ENCODE measurements around the gene SLC35E3. TPM values are rescaled to one million over a fixed set of nuclear protein-coding genes. Genes with fewer than 3 reads are reported as not detected.
"Not testable (repeated sequence)": the region's sequence is repeated elsewhere in the genome, so short reads cannot be mapped to it uniquely, and the experiment has no call there.

SLC35E3 gene
- total RNA-seq, 1 donor from 2014 or later: 9.4 TPM

- Mint-ChIP-seq H3K36me3 (ENCODE audit: low read depth) (no peaks in the 10 kb centered on the region), H3K27me3 (ENCODE audit: low read depth) (no peaks in the 10 kb centered on the region), H3K4me1 (ENCODE audit: low read depth) (peaks cover 9% of the 10 kb centered on the region), H3K27ac (no peak overlapping the region), H3K4me3 (ENCODE audit: low read depth) (no peak overlapping the region), H3K9me3 (no peaks in the 10 kb centered on the region)
- intact Hi-C loops (cut with micrococcal nuclease): no loop called here
- DNase-seq (ENCODE audit: low spot score): no peak
These were observed 44.9 kb downstream of the SLC35E3 start for GRCh38 chr12:68790952-68791234.

- Mint-ChIP-seq H3K27me3 (ENCODE audit: low read depth) (no peaks in the 10 kb centered on the region), H3K4me3 (ENCODE audit: low read depth) (no peak overlapping the region), H3K36me3 (ENCODE audit: low read depth) (no peaks in the 10 kb centered on the region), H3K27ac (no peak overlapping the region), H3K9me3 (no peaks in the 10 kb centered on the region), H3K4me1 (ENCODE audit: low read depth) (peaks cover 9% of the 10 kb centered on the region)
- no peak for DNase-seq (ENCODE audit: low spot score)
- intact Hi-C loops (cut with micrococcal nuclease): no loop called here
These were observed 46.0 kb downstream of the SLC35E3 start for GRCh38 chr12:68791897-68792481.

GRCh38 chr12:68792952-68793351, 47.0 kb downstream of the SLC35E3 start:
- intact Hi-C loops (cut with micrococcal nuclease): no loop called here
- Mint-ChIP-seq H3K36me3 (ENCODE audit: low read depth) (no peaks in the 10 kb centered on the region), H3K4me3 (ENCODE audit: low read depth) (no peak overlapping the region)

GRCh38 chr12:68793436-68793835, 47.5 kb downstream of the SLC35E3 start:
- Mint-ChIP-seq H3K4me1 (ENCODE audit: low read depth) (peaks cover 5% of the 10 kb centered on the region), H3K9me3 (no peaks in the 10 kb centered on the region), H3K27ac (no peak overlapping the region), H3K4me3 (ENCODE audit: low read depth) (no peak overlapping the region), H3K27me3 (ENCODE audit: low read depth) (no peaks in the 10 kb centered on the region), H3K36me3 (ENCODE audit: low read depth) (no peaks in the 10 kb centered on the region)
- intact Hi-C loops (cut with micrococcal nuclease): no loop called here
- DNase-seq (ENCODE audit: low spot score): no peak

More at GRCh38 chr12:68792952-68793351, 47.0 kb downstream of the SLC35E3 start:
- DNase-seq (ENCODE audit: low spot score): no peak
- H3K27me3 Mint-ChIP-seq (ENCODE audit: low read depth): no peaks in the 10 kb centered on the region
- no peaks in the 10 kb centered on the region for H3K9me3 Mint-ChIP-seq
- no peak overlapping the region for H3K27ac Mint-ChIP-seq
- peaks cover 5% of the 10 kb centered on the region for H3K4me1 Mint-ChIP-seq (ENCODE audit: low read depth)

- Mint-ChIP-seq H3K36me3 (ENCODE audit: low read depth) (no peaks in the 10 kb centered on the region), H3K27ac (no peak overlapping the region), H3K4me3 (ENCODE audit: low read depth) (no peak overlapping the region), H3K27me3 (ENCODE audit: low read depth) (no peaks in the 10 kb centered on the region), H3K9me3 (no peaks in the 10 kb centered on the region), H3K4me1 (ENCODE audit: low read depth) (peaks cover 5% of the 10 kb centered on the region)
- no peak for DNase-seq (ENCODE audit: low spot score)
- intact Hi-C loops (cut with micrococcal nuclease): no loop called here
These were observed 48.1 kb downstream of the SLC35E3 start for GRCh38 chr12:68793975-68794652.

- no peak for DNase-seq (ENCODE audit: low spot score)
- no peaks in the 10 kb centered on the region for H3K27me3 Mint-ChIP-seq (ENCODE audit: low read depth)
- intact Hi-C loops (cut with micrococcal nuclease): no loop called here
- no peaks in the 10 kb centered on the region for H3K36me3 Mint-ChIP-seq (ENCODE audit: low read depth)
- H3K27ac Mint-ChIP-seq: no peak overlapping the region
- peaks cover 5% of the 10 kb centered on the region for H3K4me1 Mint-ChIP-seq (ENCODE audit: low read depth)
- H3K4me3 Mint-ChIP-seq (ENCODE audit: low read depth): no peak overlapping the region
- no peaks in the 10 kb centered on the region for H3K9me3 Mint-ChIP-seq
These were observed 48.8 kb downstream of the SLC35E3 start for GRCh38 chr12:68794653-68795251.

- no peaks in the 10 kb centered on the region for H3K27me3 Mint-ChIP-seq (ENCODE audit: low read depth)
- H3K9me3 Mint-ChIP-seq: no peaks in the 10 kb centered on the region
- H3K27ac Mint-ChIP-seq: no peak overlapping the region
- H3K4me1 Mint-ChIP-seq (ENCODE audit: low read depth): peaks cover 5% of the 10 kb centered on the region
- H3K36me3 Mint-ChIP-seq (ENCODE audit: low read depth): no peaks in the 10 kb centered on the region
- DNase-seq (ENCODE audit: low spot score): no peak
- intact Hi-C loops (cut with micrococcal nuclease): no loop called here
- H3K4me3 Mint-ChIP-seq (ENCODE audit: low read depth): no peak overlapping the region
These were observed 50.4 kb downstream of the SLC35E3 start for GRCh38 chr12:68796399-68796798.

- no peaks in the 10 kb centered on the region for H3K27me3 Mint-ChIP-seq (ENCODE audit: low read depth)
- H3K36me3 Mint-ChIP-seq (ENCODE audit: low read depth): no peaks in the 10 kb centered on the region
- H3K4me3 Mint-ChIP-seq (ENCODE audit: low read depth): no peak overlapping the region
- intact Hi-C loops (cut with micrococcal nuclease): no loop called here
- H3K27ac Mint-ChIP-seq: no peak overlapping the region
- no peaks in the 10 kb centered on the region for H3K9me3 Mint-ChIP-seq
- DNase-seq (ENCODE audit: low spot score): no peak
- peaks cover 4% of the 10 kb centered on the region for H3K4me1 Mint-ChIP-seq (ENCODE audit: low read depth)
These were observed 52.9 kb downstream of the SLC35E3 start for GRCh38 chr12:68798882-68799234.

GRCh38 chr12:68800294-68800693, 54.3 kb downstream of the SLC35E3 start:
- H3K27me3 Mint-ChIP-seq (ENCODE audit: low read depth): no peaks in the 10 kb centered on the region
- no peak overlapping the region for H3K27ac Mint-ChIP-seq
- DNase-seq (ENCODE audit: low spot score): no peak
- intact Hi-C loops (cut with micrococcal nuclease): loop anchor here (10.0 kb wide), 1 partner anchor 465 kb away; the partner anchor contains the start of gene MDM1
- no peaks in the 10 kb centered on the region for H3K36me3 Mint-ChIP-seq (ENCODE audit: low read depth)
- H3K4me1 Mint-ChIP-seq (ENCODE audit: low read depth): peaks cover 4% of the 10 kb centered on the region
- H3K9me3 Mint-ChIP-seq: no peaks in the 10 kb centered on the region
- H3K4me3 Mint-ChIP-seq (ENCODE audit: low read depth): no peak overlapping the region

GRCh38 chr12:68801124-68801523, 55.1 kb downstream of the SLC35E3 start:
- H3K9me3 Mint-ChIP-seq; DNase-seq (ENCODE audit: low spot score); H3K4me3 Mint-ChIP-seq (ENCODE audit: low read depth); H3K27me3 Mint-ChIP-seq (ENCODE audit: low read depth); H3K36me3 Mint-ChIP-seq (ENCODE audit: low read depth); H3K4me1 Mint-ChIP-seq (ENCODE audit: low read depth); H3K27ac Mint-ChIP-seq: not testable (repeated sequence)
- intact Hi-C loops (cut with micrococcal nuclease): loop anchor here (10.0 kb wide), 1 partner anchor 466 kb away; the partner anchor contains the start of gene MDM1

GRCh38 chr12:68802372-68802745, 56.4 kb downstream of the SLC35E3 start:
- H3K9me3 Mint-ChIP-seq; H3K27me3 Mint-ChIP-seq (ENCODE audit: low read depth); H3K4me3 Mint-ChIP-seq (ENCODE audit: low read depth); H3K27ac Mint-ChIP-seq; H3K36me3 Mint-ChIP-seq (ENCODE audit: low read depth); DNase-seq (ENCODE audit: low spot score): not testable (repeated sequence)
- intact Hi-C loops (cut with micrococcal nuclease): loop anchor here (10.0 kb wide), 1 partner anchor 468 kb away; the partner anchor contains the start of gene MDM1
- peaks cover 12% of the 10 kb centered on the region for H3K4me1 Mint-ChIP-seq (ENCODE audit: low read depth)

GRCh38 chr12:68802911-68803651, 57.1 kb downstream of the SLC35E3 start:
- H3K27me3 Mint-ChIP-seq (ENCODE audit: low read depth); H3K4me3 Mint-ChIP-seq (ENCODE audit: low read depth); H3K36me3 Mint-ChIP-seq (ENCODE audit: low read depth); H3K9me3 Mint-ChIP-seq; DNase-seq (ENCODE audit: low spot score); H3K27ac Mint-ChIP-seq: not testable (repeated sequence)
- H3K4me1 Mint-ChIP-seq (ENCODE audit: low read depth): peaks cover 13% of the 10 kb centered on the region
- intact Hi-C loops (cut with micrococcal nuclease): loop anchor here (10.0 kb wide), 1 partner anchor 468 kb away; the partner anchor contains the start of gene MDM1

Measured in activated T-helper 2 cell treated with anti-CD3 and anti-CD28 coated beads, Interferon-gamma antibody, Interleukin-2, Interleukin-4, amounts not matched to agents 10 μg/mL and 5 μg/mL and 100 μg/mL, durations not matched to agents 14 hours and 24 hours and 36 hours (primary cell).